Small intestine (tissue), 7 donors: ENCODE results near the gene RCAN1. TPM values are rescaled to one million over a fixed set of nuclear protein-coding genes. Genes with fewer than 3 reads are reported as not detected.
A peak's percentile ranks its signal among the peaks of the same experiment; 100 is the strongest.

Source experiments
- DNase-seq, 2 donors: peaks; one replicate each; pipeline versions ENCODE4 v3.0.0 to v3.0.0-alpha.2; 2013
- FAIRE-seq: peaks from 2 replicates; lab custom pipeline; 2012; peaks lifted over from hg19 to GRCh38; lab: Jason Lieb, UNC
- H3K27ac ChIP-seq, 3 donors: one replicate each; pipeline ENCODE4 v1.5.1; 2013; ENCODE audit warnings: low read length in 2 of 3, mild to moderate bottlenecking in 2 of 3, control low read depth in 1 of 3, inconsistent platforms in 1 of 3, low read depth in 1 of 3, moderate library complexity in 1 of 3
- H3K27me3 ChIP-seq, 3 donors: one replicate each; pipeline ENCODE4 v1.6.1; 2013; ENCODE audit warnings: low read length in 3 of 3, inconsistent platforms in 1 of 3; ENCODE audit not compliant: control insufficient read depth in 3 of 3, insufficient read depth in 3 of 3
- H3K36me3 ChIP-seq, 3 donors: one replicate each; pipeline ENCODE4 v1.6.1; 2013; ENCODE audit warnings: low read length in 3 of 3, inconsistent platforms in 1 of 3, low read depth in 1 of 3, mild to moderate bottlenecking in 1 of 3, moderate library complexity in 1 of 3; ENCODE audit not compliant: control insufficient read depth in 3 of 3, insufficient read depth in 2 of 3
- H3K4me1 ChIP-seq, 3 donors: one replicate each; pipeline ENCODE4 v1.6.1; 2013; ENCODE audit warnings: low read length in 2 of 3, inconsistent platforms in 1 of 3, low read depth in 1 of 3, mild to moderate bottlenecking in 1 of 3, moderate library complexity in 1 of 3; ENCODE audit not compliant: control insufficient read depth in 3 of 3, insufficient read depth in 2 of 3
- H3K4me3 ChIP-seq, 3 donors: one replicate each; pipeline ENCODE4 v1.5.1; 2013; ENCODE audit warnings: low read length in 3 of 3, control low read depth in 1 of 3, inconsistent platforms in 1 of 3, low read depth in 1 of 3, mild to moderate bottlenecking in 1 of 3, moderate library complexity in 1 of 3
- H3K9me3 ChIP-seq, 2 donors: one replicate each; pipeline ENCODE4 v1.6.1; 2013; ENCODE audit warnings: low read depth in 1 of 2, low read length in 1 of 2; ENCODE audit not compliant: control insufficient read depth in 2 of 2, insufficient read depth in 1 of 2
- WGBS, 3 donors: extraction: QIAGEN DNeasy Blood & Tissue Kit; methylation state at CpG; one replicate each; pipeline ENCODE4 v1.1.7; 2013; 5-methylcytosine and 5-hydroxymethylcytosine counted together
- polyA plus RNA-seq, 4 donors: library from polyadenylated mRNA; stranded (reverse) in 3 of 4; unstranded in 1 of 4; fragments of 200-250 nt in 3 of 4; fragments of 120-200 nt in 1 of 4; gene quantifications; one replicate each; pipeline versions ENCODE4 v1.2.1 to v1.2.3, GENCODE V29; 2013
- donor health status: healthy with polysubstance abuse.
- donor health status: control.
- donor health status: control.
- donor health status: Bipolar disorder and iron deficiency.
- donor health status: healthy.

RCAN1 gene
- polyA plus RNA-seq, 4 donors, result 23.6 to 46.8 (median 35.3) TPM

DNA sequence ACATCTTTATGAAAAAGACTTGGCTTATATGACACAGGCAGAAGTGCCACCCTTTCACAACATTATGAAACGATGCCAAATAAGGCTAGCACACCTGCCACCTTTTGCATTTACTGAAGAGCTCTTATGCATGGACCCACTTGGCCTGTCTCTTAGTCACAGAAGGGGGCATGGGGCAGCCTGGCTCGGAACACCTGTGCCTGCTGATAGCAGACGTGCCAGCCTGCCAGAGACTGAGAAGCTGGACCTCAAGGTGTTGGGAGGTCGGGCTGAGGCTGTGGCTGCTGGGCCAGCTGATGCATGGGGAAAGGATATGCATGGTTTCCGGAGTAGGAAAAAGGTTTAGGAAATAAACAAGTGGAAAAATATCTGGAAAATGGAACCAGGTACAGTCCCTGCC lies 21.5 kb downstream of the RCAN1 start:
- Histone ChIP-seq H3K9me3 (no peaks in the 10 kb centered on the region), H3K4me1 (peaks cover 9 to 78% (median 23%) of the 10 kb centered on the region in 3 donors), H3K4me3 (no peak overlapping the region), H3K36me3 (peaks cover 0 to 3% (median 0%) of the 10 kb centered on the region in 3 donors), H3K27ac (peak overlapping the region; percentile 4 to 93 (median 89)), H3K27me3 (no peaks in the 10 kb centered on the region)
- FAIRE-seq (no peak), DNase-seq (peak in 1 of 2 donors; percentile 59)
- WGBS, 3 donors, result 26 to 52% (median 33%) methylated on average over 5 of the region's 5 CpGs

- H3K27ac ChIP-seq, result peak overlapping the region; percentile 71 to 93 (median 89)
Observed at GRCh38 chr21:34592120-34592955, 22.6 kb downstream of the RCAN1 start.

GRCh38 chr21:34590520-34590919 lies 24.4 kb downstream of the RCAN1 start:
- DNase-seq (peak in 1 of 2 donors; percentile 42), FAIRE-seq (no peak)
- Histone ChIP-seq H3K27ac (peak overlapping the region in 1 of 3 donors; percentile 93), H3K9me3 (no peaks in the 10 kb centered on the region), H3K27me3 (no peaks in the 10 kb centered on the region), H3K4me1 (peaks cover 6 to 57% (median 13%) of the 10 kb centered on the region in 3 donors), H3K36me3 (peaks cover 0 to 3% (median 0%) of the 10 kb centered on the region in 3 donors), H3K4me3 (no peak overlapping the region)
- WGBS, 3 donors, result 88 to 100% (median 89%) methylated on average over 1 of the region's 1 CpG

More at GRCh38 chr21:34592120-34592955, 22.6 kb downstream of the RCAN1 start:
- peaks cover 0 to 3% (median 0%) of the 10 kb centered on the region in 3 donors for H3K36me3 ChIP-seq
- peak; percentile 81 to 91 for DNase-seq
- no peaks in the 10 kb centered on the region for H3K9me3 ChIP-seq
- no peak overlapping the region for H3K4me3 ChIP-seq
- 18 to 42% (median 33%) methylated on average over 17 of the region's 17 CpGs for WGBS, 3 donors
- H3K4me1 ChIP-seq, result peaks cover 9 to 74% (median 23%) of the 10 kb centered on the region in 3 donors
- no peaks in the 10 kb centered on the region for H3K27me3 ChIP-seq
- FAIRE-seq, result no peak

DNA sequence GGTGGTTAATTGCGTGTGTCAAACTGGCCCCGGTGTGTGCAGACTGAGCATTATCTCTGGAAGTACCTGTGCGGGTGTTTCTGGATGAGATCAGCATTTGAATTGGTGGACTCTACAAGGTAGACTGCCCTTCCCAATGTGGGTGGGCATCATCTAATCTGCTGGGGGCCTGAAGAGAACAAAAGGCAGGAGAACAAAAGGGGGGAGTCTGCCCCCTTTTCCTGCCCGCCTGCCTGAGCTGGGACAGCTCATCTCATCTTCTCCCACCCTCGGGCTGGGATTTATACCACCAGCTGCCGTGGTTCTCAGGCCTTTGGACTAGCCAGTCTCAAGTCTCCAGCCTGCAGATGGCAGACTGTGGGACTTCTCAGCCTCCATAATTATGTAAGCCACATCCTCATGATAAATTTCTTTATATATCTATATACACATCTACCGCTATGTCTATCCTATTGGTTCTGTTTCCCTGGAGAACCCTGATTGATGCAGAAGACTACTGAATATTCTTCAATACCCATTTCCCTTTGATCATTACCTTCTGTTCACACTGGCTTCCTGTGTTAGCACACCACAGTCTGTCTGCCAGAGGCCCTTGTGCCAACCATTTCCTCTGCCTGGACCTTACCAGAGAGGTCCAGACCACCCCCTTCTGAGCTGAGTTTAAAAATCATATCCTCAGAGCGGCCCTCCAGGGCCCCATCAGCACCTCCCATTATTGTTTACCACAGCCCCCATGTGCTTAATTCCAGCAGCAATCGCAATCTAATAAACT lies 25.2 kb downstream of the RCAN1 start:
- WGBS, 3 donors, result 87 to 94% (median 92%) methylated on average over 9 of the region's 9 CpGs
- Histone ChIP-seq H3K4me3 (no peak overlapping the region), H3K27me3 (no peaks in the 10 kb centered on the region), H3K9me3 (no peaks in the 10 kb centered on the region), H3K4me1 (peaks cover 5 to 49% (median 9%) of the 10 kb centered on the region in 3 donors), H3K27ac (no peak overlapping the region), H3K36me3 (peaks cover 0 to 3% (median 0%) of the 10 kb centered on the region in 3 donors)
- DNase-seq, result no peak
- no peak for FAIRE-seq

DNA sequence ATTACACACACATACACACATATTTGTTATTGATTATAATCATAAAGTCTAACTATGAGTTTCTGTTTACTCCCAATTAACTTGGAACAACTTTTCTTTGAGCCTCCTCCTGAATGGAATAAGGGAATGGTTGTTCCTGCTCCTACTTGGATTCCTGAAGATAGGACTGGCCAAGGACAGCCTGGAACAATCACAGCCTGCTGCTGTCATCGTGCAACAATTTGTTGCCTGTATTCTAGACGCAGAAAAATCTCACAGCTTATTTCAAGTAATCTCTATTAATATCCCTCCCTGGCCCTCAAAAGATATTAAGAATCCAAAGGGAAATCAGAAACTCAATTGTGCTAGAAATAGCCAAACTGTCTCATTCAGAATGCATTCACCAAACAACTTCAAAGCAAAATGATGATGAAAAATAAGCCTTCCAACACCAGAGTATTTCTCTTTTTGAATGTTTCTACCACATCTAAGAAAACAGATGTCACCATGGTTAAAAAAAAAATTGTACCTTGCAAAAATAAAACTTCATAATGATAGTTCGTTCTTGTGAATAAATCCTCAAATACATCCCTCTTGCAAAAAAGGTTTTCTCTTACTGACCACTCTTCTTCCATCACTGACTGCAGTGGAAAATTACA lies 30.9 kb downstream of the RCAN1 start:
- Histone ChIP-seq H3K4me3 (no peak overlapping the region), H3K9me3 (no peaks in the 10 kb centered on the region), H3K27ac (peak overlapping the region in 1 of 3 donors; percentile 17), H3K4me1 (peaks cover 0 to 4% (median 2%) of the 10 kb centered on the region in 3 donors), H3K36me3 (no peaks in the 10 kb centered on the region), H3K27me3 (no peaks in the 10 kb centered on the region)
- FAIRE-seq, result no peak
- DNase-seq, result no peak
- 67 to 87% (median 73%) methylated on average over 3 of the region's 3 CpGs for WGBS, 3 donors

DNA sequence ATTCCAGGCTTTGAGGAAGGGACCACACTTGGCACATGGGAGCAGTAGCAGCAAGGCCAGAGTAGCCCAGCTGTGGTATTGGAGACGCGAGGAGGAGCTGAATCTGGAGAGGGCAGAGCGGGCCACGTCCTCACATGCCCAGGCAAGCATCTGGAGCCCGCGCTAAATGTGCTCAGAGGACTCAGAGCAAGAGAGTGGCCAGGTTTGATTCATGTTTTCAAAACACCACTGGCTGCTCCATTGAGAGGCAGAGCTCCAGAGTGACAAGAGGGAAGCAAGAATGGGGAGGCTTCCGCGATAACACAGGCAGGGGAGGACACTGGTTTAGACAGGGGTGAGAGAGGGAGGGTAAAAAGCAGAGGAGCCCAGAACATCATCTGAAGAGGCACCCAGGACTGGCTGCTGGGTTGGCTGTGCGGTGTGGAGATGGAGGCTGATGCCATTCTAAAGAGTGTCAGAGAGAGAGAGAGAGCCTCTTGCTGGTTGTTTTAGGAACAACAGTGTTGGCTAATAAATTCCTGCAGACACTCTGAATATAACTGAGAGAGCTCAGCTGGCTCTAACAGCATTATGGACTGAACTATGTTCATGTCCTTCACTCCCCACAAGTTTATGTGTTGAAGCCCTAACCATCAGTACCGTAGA lies 32.3 kb downstream of the RCAN1 start:
- Histone ChIP-seq H3K4me3 (no peak overlapping the region), H3K9me3 (no peaks in the 10 kb centered on the region), H3K36me3 (peaks cover 0 to 5% (median 0%) of the 10 kb centered on the region in 3 donors), H3K4me1 (peaks cover 0 to 4% (median 2%) of the 10 kb centered on the region in 3 donors), H3K27me3 (no peaks in the 10 kb centered on the region), H3K27ac (no peak overlapping the region)
- no peak for FAIRE-seq
- 86 to 95% (median 94%) methylated on average over 10 of the region's 10 CpGs for WGBS, 3 donors
- peak in 1 of 2 donors; percentile 50 for DNase-seq

DNA sequence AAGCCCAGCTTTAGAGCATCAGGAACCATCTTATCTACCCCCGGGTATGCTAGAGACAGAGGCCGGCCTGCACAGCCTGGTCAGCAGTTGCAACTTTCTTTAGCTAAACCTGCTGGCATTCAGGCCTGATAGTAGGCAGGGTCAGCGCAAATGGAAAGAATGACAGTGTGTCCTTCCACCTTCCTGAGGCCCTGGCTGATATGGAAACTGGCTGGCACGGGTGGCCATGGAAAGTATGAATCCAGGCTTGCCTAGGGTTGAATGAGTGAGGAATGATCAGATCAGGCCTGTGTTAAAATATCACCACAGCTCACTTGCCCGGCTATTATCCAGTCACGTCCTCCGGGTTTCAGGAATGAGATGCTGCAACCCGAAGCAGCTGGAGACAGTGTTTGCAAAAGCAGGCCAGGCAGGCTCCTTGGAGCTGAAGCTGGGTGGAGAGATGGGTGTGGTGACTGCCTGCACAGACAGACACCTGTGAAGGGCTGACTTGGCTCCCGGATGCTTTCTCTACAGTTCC lies 34.7 kb downstream of the RCAN1 start:
- Histone ChIP-seq H3K4me1 (peaks cover 5 to 8% (median 7%) of the 10 kb centered on the region in 3 donors), H3K27me3 (no peaks in the 10 kb centered on the region), H3K36me3 (peaks cover 0 to 5% (median 0%) of the 10 kb centered on the region in 3 donors), H3K27ac (no peak overlapping the region), H3K4me3 (no peak overlapping the region), H3K9me3 (no peaks in the 10 kb centered on the region)
- DNase-seq (peak in 1 of 2 donors; percentile 45), FAIRE-seq (no peak)
- WGBS, 3 donors, result 61 to 79% (median 66%) methylated on average over 9 of the region's 9 CpGs
